G401 (cell line): Measurements from ENCODE around the gene MEGF8. TPM values are rescaled to one million over a fixed set of nuclear protein-coding genes. Genes with fewer than 3 reads are reported as not detected.

Experiments used
- DNase-seq: peaks from one replicate; pipeline ENCODE4 v3.0.0-alpha.2; 2015; ENCODE audit warnings: low spot score
- in situ Hi-C: cut with HindIII; loops from 2 replicates; pipeline ENCODE4 v1.10.0; 2016; ENCODE audit warnings: low sequenced_read_pairs, mixed read lengths
- total RNA-seq: library from RNA; depleted of rRNA; stranded (reverse); fragments of >200 nt; shearing (Covaris generic); gene quantifications from 2 replicates; pipeline ENCODE4 v1.2.3, GENCODE V29; 2014

Gene MEGF8
- total RNA-seq, 1 experiment from 2014 or later: 41.5 TPM

- in situ Hi-C loops: no loop called here
- no peak for DNase-seq
Measured at GRCh38 chr19:42285541-42285941, 39.9 kb upstream of the MEGF8 start.

- DNase-seq: peak; percentile 16
- in situ Hi-C loops: no loop called here
Measured at GRCh38 chr19:42285988-42286348, 39.5 kb upstream of the MEGF8 start.

GRCh38 chr19:42286349-42287016 is 39.0 kb upstream of the MEGF8 start:
- in situ Hi-C loops: no loop called here
- peak; percentile 87 for DNase-seq

DNA sequence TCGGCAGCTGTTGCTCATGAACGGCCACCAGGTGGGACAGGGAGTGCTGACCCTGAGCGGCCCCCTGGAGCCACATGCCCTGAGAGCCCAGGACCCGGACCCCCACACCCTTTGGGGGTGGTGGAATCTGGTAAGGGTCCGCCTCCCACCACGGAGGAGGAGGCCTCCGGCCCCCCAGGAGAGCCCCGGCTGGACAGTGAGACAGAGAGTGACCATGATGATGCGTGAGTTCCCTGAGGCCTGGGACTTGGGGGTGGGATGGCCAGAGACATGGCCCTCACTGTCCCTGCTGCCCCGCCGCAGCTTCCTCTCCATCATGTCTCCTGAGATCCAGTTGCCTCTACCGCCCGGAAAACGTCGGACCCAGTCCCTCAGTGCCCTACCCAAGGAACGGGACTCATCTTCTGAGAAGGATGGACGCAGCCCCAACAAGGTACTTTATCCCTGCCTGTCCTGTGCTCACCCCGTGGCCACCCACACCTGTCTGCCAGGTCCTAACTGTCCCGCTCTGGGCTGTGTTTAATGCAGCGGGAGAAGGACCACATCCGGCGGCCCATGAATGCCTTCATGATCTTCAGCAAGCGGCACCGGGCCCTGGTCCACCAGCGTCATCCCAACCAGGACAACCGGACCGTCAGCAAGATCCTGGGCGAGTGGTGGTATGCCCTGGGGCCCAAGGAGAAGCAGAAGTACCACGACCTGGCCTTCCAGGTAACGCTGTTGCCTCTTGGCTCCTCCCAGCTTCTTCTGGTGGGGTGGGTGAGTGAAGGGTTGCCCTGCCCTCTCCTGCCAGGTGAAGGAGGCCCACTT is 38.2 kb upstream of the MEGF8 start:
- peak; percentile 21 for DNase-seq
- in situ Hi-C loops: no loop called here

GRCh38 chr19:42287827-42288107 is 37.7 kb upstream of the MEGF8 start:
- no peak for DNase-seq
- in situ Hi-C loops: no loop called here

DNA sequence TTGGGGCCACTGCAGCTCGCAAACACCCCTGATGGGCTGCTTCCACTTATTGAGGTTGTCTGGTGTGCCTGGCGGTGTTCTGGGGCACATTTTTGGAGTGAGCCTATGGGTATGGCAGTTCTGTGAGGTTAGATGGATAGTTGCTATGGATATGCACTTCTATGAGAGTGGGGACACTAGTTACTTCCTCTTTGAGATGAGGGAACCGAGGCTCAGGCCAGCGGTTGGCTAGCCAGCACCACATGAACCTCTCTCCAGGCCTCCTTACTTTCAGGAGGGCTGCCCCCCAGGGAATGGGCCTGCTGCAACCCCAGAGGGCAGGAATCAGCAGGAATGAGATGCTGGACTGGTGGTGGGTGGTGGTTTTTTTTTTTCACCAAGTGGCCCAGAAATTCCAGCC is 37.0 kb upstream of the MEGF8 start:
- in situ Hi-C loops: no loop called here
- DNase-seq: no peak

- DNase-seq: no peak
- in situ Hi-C loops: no loop called here
Measured at GRCh38 chr19:42288881-42289555, 36.4 kb upstream of the MEGF8 start.

DNA sequence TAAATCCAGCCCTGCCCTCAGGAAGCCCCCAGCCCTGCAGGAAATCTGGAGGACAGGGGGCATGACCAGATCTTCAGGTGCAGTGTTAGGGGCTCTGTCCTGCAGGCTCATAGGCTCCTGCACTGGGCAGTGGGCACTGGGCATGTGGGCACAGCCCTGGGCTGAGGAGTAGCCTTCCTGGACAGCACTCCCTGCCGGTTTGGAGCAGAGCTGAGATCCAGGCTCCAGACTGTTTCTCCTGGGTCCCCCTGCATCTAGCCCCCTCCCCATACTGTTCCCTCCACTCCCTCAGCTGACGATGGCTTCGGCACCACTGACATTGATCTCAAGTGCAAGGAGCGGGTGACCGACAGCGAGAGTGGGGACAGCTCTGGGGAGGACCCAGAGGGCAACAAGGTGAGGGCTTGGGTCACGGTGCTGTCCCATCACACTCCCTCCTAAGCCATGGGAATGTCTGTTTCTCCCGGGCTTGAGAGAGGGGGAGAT is 35.8 kb upstream of the MEGF8 start:
- peak; percentile 1 for DNase-seq
- in situ Hi-C loops: no loop called here

DNA sequence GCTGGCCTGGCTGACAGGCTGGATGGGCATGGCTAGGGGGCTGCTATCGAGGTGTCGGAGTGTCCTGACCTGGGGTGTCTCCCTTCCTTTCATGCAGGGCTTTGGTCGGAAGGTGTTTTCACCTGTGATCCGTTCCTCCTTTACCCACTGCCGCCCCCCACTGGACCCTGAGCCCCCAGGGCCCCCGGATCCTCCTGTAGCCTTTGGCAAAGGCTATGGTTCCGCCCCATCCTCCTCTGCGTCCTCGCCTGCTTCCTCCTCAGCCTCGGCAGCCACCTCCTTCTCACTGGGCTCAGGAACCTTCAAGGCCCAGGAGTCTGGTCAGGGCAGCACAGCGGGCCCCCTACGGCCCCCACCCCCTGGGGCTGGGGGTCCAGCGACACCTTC is 35.3 kb upstream of the MEGF8 start:
- in situ Hi-C loops: no loop called here
- DNase-seq: no peak

DNA sequence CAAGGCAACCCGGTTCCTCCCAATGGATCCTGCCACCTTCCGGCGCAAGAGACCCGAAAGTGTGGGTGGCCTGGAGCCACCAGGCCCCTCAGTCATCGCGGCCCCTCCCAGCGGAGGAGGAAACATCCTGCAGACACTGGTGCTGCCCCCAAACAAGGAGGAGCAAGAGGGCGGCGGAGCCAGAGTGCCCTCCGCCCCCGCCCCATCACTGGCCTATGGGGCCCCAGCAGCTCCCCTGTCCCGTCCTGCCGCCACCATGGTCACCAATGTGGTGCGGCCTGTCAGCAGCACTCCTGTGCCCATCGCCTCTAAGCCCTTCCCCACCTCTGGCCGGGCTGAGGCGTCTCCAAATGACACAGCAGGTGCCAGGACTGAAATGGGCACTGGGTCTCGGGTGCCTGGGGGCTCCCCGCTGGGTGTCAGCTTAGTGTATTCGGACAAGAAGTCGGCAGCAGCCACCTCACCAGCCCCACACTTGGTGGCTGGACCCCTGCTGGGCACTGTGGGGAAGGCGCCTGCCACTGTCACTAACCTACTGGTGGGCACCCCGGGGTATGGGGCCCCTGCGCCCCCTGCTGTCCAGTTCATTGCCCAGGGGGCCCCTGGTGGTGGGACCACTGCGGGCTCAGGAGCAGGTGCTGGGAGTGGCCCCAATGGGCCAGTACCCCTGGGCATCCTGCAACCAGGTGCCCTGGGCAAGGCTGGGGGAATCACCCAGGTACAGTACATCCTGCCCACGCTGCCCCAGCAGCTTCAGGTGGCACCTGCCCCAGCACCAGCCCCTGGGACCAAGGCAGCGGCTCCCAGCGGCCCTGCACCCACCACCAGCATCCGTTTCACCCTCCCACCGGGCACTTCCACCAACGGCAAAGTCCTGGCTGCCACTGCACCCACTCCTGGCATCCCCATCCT is 34.7 kb upstream of the MEGF8 start:
- DNase-seq: no peak
- in situ Hi-C loops: no loop called here

GRCh38 chr19:42291435-42291810 is 34.0 kb upstream of the MEGF8 start:
- peak; percentile 37 for DNase-seq
- in situ Hi-C loops: no loop called here

- in situ Hi-C loops: no loop called here
- DNase-seq: no peak
Measured at GRCh38 chr19:42292042-42292960, 33.1 kb upstream of the MEGF8 start.

- no peak for DNase-seq
- in situ Hi-C loops: no loop called here
Measured at GRCh38 chr19:42292963-42293362, 32.5 kb upstream of the MEGF8 start.

GRCh38 chr19:42293540-42293939 is 31.9 kb upstream of the MEGF8 start:
- in situ Hi-C loops: no loop called here
- no peak for DNase-seq

GRCh38 chr19:42293948-42294347 is 31.5 kb upstream of the MEGF8 start:
- in situ Hi-C loops: no loop called here
- DNase-seq: no peak

DNA sequence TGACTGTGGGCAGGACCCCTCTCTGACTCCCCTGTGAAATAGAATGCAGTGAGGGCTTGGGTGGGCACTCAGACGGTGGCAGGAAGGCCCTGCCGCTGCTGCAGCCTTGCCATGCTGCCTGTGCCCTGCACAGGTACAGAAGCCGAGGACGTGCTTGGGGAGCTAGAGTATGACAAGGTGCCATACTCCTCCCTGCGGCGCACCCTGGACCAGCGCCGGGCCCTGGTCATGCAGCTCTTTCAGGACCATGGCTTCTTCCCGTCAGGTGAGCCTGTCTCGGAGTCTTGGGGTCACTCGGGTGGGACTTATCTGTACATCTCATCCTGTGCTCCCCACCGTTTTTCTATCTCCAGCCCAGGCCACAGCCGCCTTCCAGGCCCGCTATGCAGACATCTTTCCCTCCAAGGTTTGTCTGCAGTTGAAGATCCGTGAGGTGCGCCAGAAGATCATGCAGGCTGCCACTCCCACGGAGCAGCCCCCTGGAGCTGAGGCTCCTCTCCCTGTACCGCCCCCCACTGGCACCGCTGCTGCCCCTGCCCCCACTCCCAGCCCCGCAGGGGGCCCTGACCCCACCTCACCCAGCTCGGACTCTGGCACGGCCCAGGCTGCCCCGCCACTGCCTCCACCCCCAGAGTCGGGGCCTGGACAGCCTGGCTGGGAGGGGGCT is 30.8 kb upstream of the MEGF8 start:
- DNase-seq: no peak
- in situ Hi-C loops: no loop called here

- DNase-seq: no peak
- in situ Hi-C loops: no loop called here
Measured at GRCh38 chr19:42295342-42295741, 30.1 kb upstream of the MEGF8 start.
